ENCODE data around the gene PLXDC2. TPM values are rescaled to one million over a fixed set of nuclear protein-coding genes. Genes with fewer than 3 reads are reported as not detected.

PLXDC2 gene
- total RNA-seq, 1 donor from 2014 or later: 7.5 TPM

DNA sequence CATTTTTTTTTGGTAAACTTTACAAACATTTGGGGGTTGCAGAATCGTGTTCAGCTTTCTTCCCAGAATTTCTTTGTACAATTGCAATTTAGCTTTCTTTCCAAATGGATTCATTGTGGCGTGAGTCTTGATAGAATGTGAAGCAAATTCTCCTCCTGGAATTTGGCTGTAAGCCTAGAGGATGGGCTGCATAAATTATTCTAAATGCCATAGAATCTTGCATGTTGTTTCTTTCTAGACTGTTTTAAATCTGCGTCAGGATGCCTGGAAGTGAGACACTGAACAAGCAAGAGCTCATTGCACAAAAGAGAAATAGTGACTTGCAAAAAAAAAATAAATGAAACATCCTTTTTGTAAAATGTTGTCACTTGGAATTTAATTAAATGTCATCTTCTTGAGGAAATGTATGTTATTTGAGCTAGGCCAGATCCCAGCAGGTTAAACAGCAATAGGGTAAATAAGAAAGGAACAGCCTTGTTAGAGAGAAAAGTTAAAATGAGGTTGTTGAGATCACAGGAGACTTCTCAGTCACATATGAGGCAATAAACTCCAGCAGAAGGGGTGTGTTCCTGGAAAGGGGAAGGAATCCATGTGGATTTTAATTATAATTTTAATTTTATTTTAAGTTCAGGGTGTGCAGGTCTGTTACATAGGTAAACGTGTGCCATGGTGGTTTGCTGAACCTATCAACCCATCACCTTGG is 483.0 kb downstream of the PLXDC2 start:
- Histone ChIP-seq H3K4me3 (ENCODE audit: low read depth, low read length) (no peak overlapping the region), H3K27me3 (ENCODE audit: control insufficient read depth, insufficient read depth, low read length) (no peaks in the 10 kb centered on the region), H3K36me3 (ENCODE audit: control insufficient read depth, insufficient read depth, low read length) (no peaks in the 10 kb centered on the region)
- TF ChIP-seq, protein P1, sequence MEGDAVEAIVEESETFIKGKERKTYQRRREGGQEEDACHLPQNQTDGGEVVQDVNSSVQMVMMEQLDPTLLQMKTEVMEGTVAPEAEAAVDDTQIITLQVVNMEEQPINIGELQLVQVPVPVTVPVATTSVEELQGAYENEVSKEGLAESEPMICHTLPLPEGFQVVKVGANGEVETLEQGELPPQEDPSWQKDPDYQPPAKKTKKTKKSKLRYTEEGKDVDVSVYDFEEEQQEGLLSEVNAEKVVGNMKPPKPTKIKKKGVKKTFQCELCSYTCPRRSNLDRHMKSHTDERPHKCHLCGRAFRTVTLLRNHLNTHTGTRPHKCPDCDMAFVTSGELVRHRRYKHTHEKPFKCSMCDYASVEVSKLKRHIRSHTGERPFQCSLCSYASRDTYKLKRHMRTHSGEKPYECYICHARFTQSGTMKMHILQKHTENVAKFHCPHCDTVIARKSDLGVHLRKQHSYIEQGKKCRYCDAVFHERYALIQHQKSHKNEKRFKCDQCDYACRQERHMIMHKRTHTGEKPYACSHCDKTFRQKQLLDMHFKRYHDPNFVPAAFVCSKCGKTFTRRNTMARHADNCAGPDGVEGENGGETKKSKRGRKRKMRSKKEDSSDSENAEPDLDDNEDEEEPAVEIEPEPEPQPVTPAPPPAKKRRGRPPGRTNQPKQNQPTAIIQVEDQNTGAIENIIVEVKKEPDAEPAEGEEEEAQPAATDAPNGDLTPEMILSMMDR (IDR thresholded peaks at IDR 0.05; ENCODE audit: insufficient read depth, low read length, poor library complexity, severe bottlenecking): no peak
- no peak for DNase-seq (ENCODE audit: low read depth)

DNA sequence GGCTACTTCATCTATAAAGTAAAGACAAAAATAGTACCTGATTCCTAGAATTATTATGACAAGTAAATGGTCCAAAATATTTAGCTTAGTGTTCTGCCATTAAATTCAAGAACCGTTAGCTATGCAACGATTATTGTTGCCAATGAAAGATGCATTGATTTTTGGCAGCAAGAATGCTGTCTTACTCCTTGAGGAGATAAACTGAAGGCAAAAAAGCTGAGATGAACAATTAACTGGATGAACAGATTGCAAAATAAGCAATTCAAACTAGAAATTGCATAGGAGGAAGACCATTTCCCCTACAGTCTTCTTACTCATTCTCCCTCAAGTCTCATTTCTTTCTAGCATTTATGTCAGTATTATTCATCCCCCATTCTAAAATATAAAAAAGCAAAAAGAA is 484.5 kb downstream of the PLXDC2 start:
- no peak for DNase-seq (ENCODE audit: low read depth)
- Histone ChIP-seq H3K4me3 (ENCODE audit: low read depth, low read length) (no peak overlapping the region), H3K36me3 (ENCODE audit: control insufficient read depth, insufficient read depth, low read length) (no peaks in the 10 kb centered on the region), H3K27me3 (ENCODE audit: control insufficient read depth, insufficient read depth, low read length) (no peaks in the 10 kb centered on the region)
- TF ChIP-seq, protein P1 (IDR thresholded peaks at IDR 0.05; ENCODE audit: insufficient read depth, low read length, poor library complexity, severe bottlenecking): no peak

DNA sequence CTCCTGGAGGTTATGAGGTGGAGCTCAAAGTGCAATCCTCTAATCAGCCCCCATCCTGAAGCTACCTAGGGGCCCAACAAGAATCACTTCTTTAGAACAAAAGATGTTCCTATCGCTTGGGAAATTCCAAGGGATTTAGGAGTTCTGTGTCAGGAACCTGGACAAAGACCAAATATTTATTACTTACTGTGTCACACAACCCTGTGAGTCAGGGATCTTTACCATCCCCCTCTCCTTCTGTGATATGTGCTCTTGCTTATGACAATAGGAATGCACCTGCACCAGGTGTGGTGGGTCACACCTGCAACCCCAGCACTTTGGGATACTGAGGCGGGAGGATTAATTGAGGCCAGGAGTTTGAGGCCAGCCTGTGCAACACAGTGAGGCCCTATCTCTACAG is 485.8 kb downstream of the PLXDC2 start:
- no peaks in the 10 kb centered on the region for H3K36me3 ChIP-seq (ENCODE audit: control insufficient read depth, insufficient read depth, low read length)
- TF ChIP-seq, protein P1 (IDR thresholded peaks at IDR 0.05; ENCODE audit: insufficient read depth, low read length, poor library complexity, severe bottlenecking): no peak
- no peak overlapping the region for H3K4me3 ChIP-seq (ENCODE audit: low read depth, low read length)
- no peaks in the 10 kb centered on the region for H3K27me3 ChIP-seq (ENCODE audit: control insufficient read depth, insufficient read depth, low read length)
- no peak for DNase-seq (ENCODE audit: low read depth)

DNA sequence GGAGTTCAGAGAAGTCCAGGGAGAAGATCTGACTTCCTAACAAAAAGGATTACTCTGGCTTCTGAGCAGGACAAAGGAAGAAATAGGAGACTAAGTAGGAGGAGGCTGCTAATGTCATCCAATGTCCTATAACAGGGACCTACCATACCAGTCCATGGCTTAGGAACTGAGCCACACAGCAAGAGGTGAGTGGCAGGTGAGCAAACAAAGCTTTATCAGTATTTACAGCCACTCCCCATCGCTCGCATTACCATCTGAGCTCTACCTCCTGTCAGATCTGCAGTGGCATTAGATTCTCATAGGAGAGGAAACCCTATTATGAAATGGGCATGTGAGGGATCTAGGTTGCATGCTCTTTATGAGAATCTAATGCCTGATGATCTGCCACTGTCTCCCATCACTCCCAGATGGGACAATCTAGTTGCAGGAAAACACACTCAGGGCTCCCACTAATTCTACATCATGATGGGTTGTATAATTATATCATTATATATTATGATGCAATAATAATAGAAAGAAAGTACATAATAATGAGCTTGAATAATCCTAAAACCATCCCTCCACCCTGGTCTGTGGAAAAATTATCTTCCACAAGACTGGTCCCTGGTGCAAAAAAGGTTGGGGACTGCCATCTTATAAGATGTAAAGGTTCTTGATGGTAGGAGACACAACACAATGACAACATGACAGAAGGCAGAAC is 487.4 kb downstream of the PLXDC2 start:
- no peak for DNase-seq (ENCODE audit: low read depth)
- TF ChIP-seq, protein P1 (IDR thresholded peaks at IDR 0.05; ENCODE audit: insufficient read depth, low read length, poor library complexity, severe bottlenecking): no peak
- no peaks in the 10 kb centered on the region for H3K27me3 ChIP-seq (ENCODE audit: control insufficient read depth, insufficient read depth, low read length)
- no peak overlapping the region for H3K4me3 ChIP-seq (ENCODE audit: low read depth, low read length)
- H3K36me3 ChIP-seq (ENCODE audit: control insufficient read depth, insufficient read depth, low read length): no peaks in the 10 kb centered on the region

DNA sequence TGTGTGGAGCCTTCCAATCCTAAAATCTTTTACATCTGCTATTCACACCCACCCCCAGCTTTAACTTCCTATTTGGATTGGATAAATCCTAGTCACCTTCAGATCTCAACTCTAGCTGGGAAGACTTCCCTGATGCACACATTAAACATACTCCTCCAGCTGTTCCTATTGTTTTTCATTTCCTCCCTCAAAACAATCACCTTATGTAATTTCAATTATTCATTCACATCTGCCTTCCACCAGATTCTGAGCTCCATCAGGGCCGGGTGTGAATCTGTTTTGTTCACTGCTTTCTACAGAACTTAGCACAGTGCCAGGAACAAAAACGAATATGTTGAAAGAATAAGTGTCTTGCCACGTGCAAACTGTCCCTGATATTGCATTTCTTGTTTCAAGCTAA is 497.4 kb downstream of the PLXDC2 start:
- DNase-seq (ENCODE audit: low read depth): no peak
- TF ChIP-seq, protein P1 (IDR thresholded peaks at IDR 0.05; ENCODE audit: insufficient read depth, low read length, poor library complexity, severe bottlenecking): no peak
- no peaks in the 10 kb centered on the region for H3K36me3 ChIP-seq (ENCODE audit: control insufficient read depth, insufficient read depth, low read length)
- no peaks in the 10 kb centered on the region for H3K27me3 ChIP-seq (ENCODE audit: control insufficient read depth, insufficient read depth, low read length)
- H3K4me3 ChIP-seq (ENCODE audit: low read depth, low read length): no peak overlapping the region
